GM12878 (cell line): Measurements from ENCODE around the gene SPOP.

Experiments
- ATF2 ChIP-seq: IDR thresholded peaks from 2 replicates; pipeline ENCODE4 v1.6.1; 2012; ENCODE audit warnings: low read length, inconsistent platforms
- BCL11A ChIP-seq: IDR thresholded peaks from 2 replicates; pipeline ENCODE4 v1.6.1; 2011; ENCODE audit warnings: low read depth, low read length
- CHD2 ChIP-seq: IDR thresholded peaks from 2 replicates; pipeline ENCODE4 v1.6.1; 2011; ENCODE audit warnings: low read depth, low read length, improper control_type of control experiment, borderline replicate concordance
- CREB1 ChIP-seq: IDR thresholded peaks from 2 replicates; pipeline ENCODE4 v1.6.1; 2012; ENCODE audit warnings: low read depth, mild to moderate bottlenecking, inconsistent platforms
- CTCF ChIP-seq, 3 experiments: IDR thresholded peaks in 2 of 3; conservative IDR thresholded peaks in 1 of 3; 2 replicates each; pipeline ENCODE4 v1.5.1; 2011; ENCODE audit warnings: low read depth in 3 of 3, low read length in 3 of 3, mild to moderate bottlenecking in 3 of 3, control low read depth in 2 of 3, moderate library complexity in 2 of 3, inconsistent platforms in 1 of 3, mixed read lengths in 1 of 3; ENCODE audit not compliant: control insufficient read depth in 2 of 3, insufficient read depth in 1 of 3; ENCODE audit errors: extremely low read depth in 1 of 3
- E2F8 ChIP-seq: fragments of 450-650 bp; IDR thresholded peaks from 2 replicates; pipeline ENCODE4 v1.6.1; 2018; ENCODE audit warnings: mild to moderate bottlenecking, low read depth, moderate library complexity; ENCODE audit not compliant: partially characterized antibody
- EZH2 ChIP-seq: IDR thresholded peaks from 2 replicates; pipeline ENCODE4 v1.6.1; 2012; ENCODE audit warnings: low read depth, mild to moderate bottlenecking, control low read depth, inconsistent platforms, low read length, borderline replicate concordance; ENCODE audit not compliant: control insufficient read depth
- POLR2A ChIP-seq: IDR thresholded peaks from 2 replicates; pipeline ENCODE4 v1.6.1; 2011; ENCODE audit warnings: low read depth, mild to moderate bottlenecking, low read length
- POLR2AphosphoS2 ChIP-seq: IDR thresholded peaks from 2 replicates; pipeline ENCODE4 v1.6.1; 2011; ENCODE audit warnings: low read depth, mild to moderate bottlenecking, low read length, improper control_type of control experiment, moderate library complexity
- POLR2AphosphoS5 ChIP-seq: IDR thresholded peaks from 2 replicates; pipeline ENCODE4 v1.6.1; 2011; ENCODE audit warnings: mild to moderate bottlenecking, low read length, inconsistent platforms
- REST ChIP-seq: IDR thresholded peaks from 2 replicates; pipeline ENCODE4 v1.6.1; 2012; ENCODE audit warnings: mild to moderate bottlenecking, low read depth, low read length
- RFX5 ChIP-seq: IDR thresholded peaks from 2 replicates; pipeline ENCODE4 v1.6.1; 2011; ENCODE audit warnings: low read depth, low read length, improper control_type of control experiment
- ZNF687 ChIP-seq: fragments of 450-650 bp; IDR thresholded peaks from 2 replicates; pipeline ENCODE4 v1.6.1; 2017; ENCODE audit warnings: mild to moderate bottlenecking, moderate library complexity
- ZZZ3 ChIP-seq: IDR thresholded peaks from 2 replicates; pipeline ENCODE4 v1.6.1; 2011; ENCODE audit warnings: low read depth; ENCODE audit not compliant: control insufficient read depth, insufficient read length

GRCh38 chr17:49664706-49665211, 13.1 kb downstream of the SPOP start:
- TF ChIP-seq ZZZ3: no peak
- no peak for TF ChIP-seq POLR2A
- no peak for TF ChIP-seq ZNF687
- no peak for TF ChIP-seq REST
- TF ChIP-seq BCL11A: no peak
- no peak for TF ChIP-seq CTCF (IDR thresholded peaks at IDR 0.05 in 2 of 3, conservative IDR thresholded peaks at IDR 0.05 in 1 of 3; ENCODE audit: control insufficient read depth in 2 of 3, extremely low read depth in 1 of 3, insufficient read depth in 1 of 3, low read depth in 3 of 3, low read length in 3 of 3)
- no peak for TF ChIP-seq RFX5
- TF ChIP-seq POLR2AphosphoS2: no peak
- TF ChIP-seq EZH2: no peak
- TF ChIP-seq E2F8: no peak
- TF ChIP-seq CREB1: no peak
- TF ChIP-seq POLR2AphosphoS5: no peak
- no peak for TF ChIP-seq CHD2
- no peak for TF ChIP-seq ATF2
